Mesendoderm (in vitro differentiated cells): Measurements from ENCODE around the gene NIBAN1.

ENCODE experiments used
- DNase-seq: peaks from one replicate; pipeline ENCODE4 v3.0.0; 2013
- H2AK5ac ChIP-seq: 2 replicates; pipeline ENCODE4 v1.6.1; 2013; ENCODE audit warnings: low read length, inconsistent platforms
- H2BK120ac ChIP-seq: 2 replicates; pipeline ENCODE4 v1.6.1; 2013; ENCODE audit warnings: low read depth, mild to moderate bottlenecking, low read length, moderate library complexity, mixed read lengths
- H2BK15ac ChIP-seq: replicated peaks from 2 replicates; pipeline ENCODE4 v1.6.1; 2013; ENCODE audit warnings: low read depth, mild to moderate bottlenecking, moderate library complexity
- H2BK5ac ChIP-seq: 2 replicates; pipeline ENCODE4 v1.6.1; 2013; ENCODE audit warnings: low read length, inconsistent platforms
- H3K18ac ChIP-seq: 2 replicates; pipeline ENCODE4 v1.6.1; 2013; ENCODE audit warnings: mild to moderate bottlenecking, low read length, mixed read lengths
- H3K23ac ChIP-seq: one replicate; pipeline ENCODE4 v1.6.1; 2013; ENCODE audit warnings: low read length
- H3K27ac ChIP-seq: 2 replicates; pipeline ENCODE4 v1.5.1; 2013; ENCODE audit warnings: low read depth, mild to moderate bottlenecking, inconsistent platforms, low read length, moderate library complexity
- H3K27me3 ChIP-seq: 2 replicates; pipeline ENCODE4 v1.6.1; 2013; ENCODE audit warnings: low read length, control low read depth, mild to moderate bottlenecking, inconsistent platforms; ENCODE audit not compliant: insufficient read depth, poor library complexity
- H3K36me3 ChIP-seq: 2 replicates; pipeline ENCODE4 v1.6.1; 2013; ENCODE audit warnings: low read length, inconsistent platforms; ENCODE audit not compliant: control insufficient read depth, insufficient read depth
- H3K4ac ChIP-seq: one replicate; pipeline ENCODE4 v1.6.1; 2013; ENCODE audit warnings: low read depth, mild to moderate bottlenecking, low read length, moderate library complexity
- H3K4me1 ChIP-seq: 2 replicates; pipeline ENCODE4 v1.6.1; 2013; ENCODE audit warnings: low read depth, low read length, inconsistent platforms; ENCODE audit not compliant: control insufficient read depth
- H3K4me2 ChIP-seq: 2 replicates; pipeline ENCODE4 v1.6.1; 2013; ENCODE audit warnings: low read length
- H3K4me3 ChIP-seq: 2 replicates; pipeline ENCODE4 v1.5.1; 2013; ENCODE audit warnings: mild to moderate bottlenecking, low read length
- H3K56ac ChIP-seq: one replicate; pipeline ENCODE4 v1.6.1; 2013; ENCODE audit warnings: low read length
- H3K79me1 ChIP-seq: 2 replicates; pipeline ENCODE4 v1.6.1; 2013; ENCODE audit warnings: low read length, inconsistent platforms
- H3K79me2 ChIP-seq: 2 replicates; pipeline ENCODE4 v1.6.1; 2013; ENCODE audit warnings: mild to moderate bottlenecking, low read length; ENCODE audit not compliant: control insufficient read depth, insufficient read depth
- H3K9ac ChIP-seq: 2 replicates; pipeline ENCODE4 v1.6.1; 2013; ENCODE audit warnings: low read length, inconsistent platforms
- H4K5ac ChIP-seq: one replicate; pipeline ENCODE4 v1.6.1; 2013; ENCODE audit warnings: low read length
- H4K8ac ChIP-seq: one replicate; pipeline ENCODE4 v1.6.1; 2013; ENCODE audit warnings: low read depth, mild to moderate bottlenecking, control low read depth, low read length, moderate library complexity
- WGBS: extraction: QIAGEN DNeasy Blood & Tissue Kit; methylation state at CpG from one replicate; pipeline ENCODE4 v1.1.7; 2013; ENCODE audit warnings: low lambda C conversion rate, missing lambda C conversion rate; ENCODE audit not compliant: insufficient coverage; ENCODE audit errors: extremely low coverage; 5-methylcytosine and 5-hydroxymethylcytosine counted together

The NIBAN1 gene

DNA sequence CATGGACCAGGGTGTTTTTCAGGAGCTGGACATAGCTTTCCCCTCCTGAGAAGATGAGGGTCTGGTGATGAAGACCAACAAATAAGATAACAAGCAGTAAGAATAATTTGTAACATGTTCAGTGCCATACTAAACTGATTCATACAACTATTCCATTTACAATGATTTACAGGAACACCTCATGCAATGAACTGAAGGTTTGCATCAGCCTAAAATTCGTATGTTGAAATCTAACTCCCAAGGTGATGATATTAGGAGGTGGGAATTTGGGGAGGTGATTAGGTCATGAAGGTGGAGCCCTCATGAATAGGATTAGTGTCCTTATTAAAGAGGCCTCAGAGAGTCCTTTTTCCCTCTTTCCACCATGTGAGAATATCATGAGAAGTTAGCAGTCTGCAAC, 15.9 kb upstream of the NIBAN1 start:
- no peak overlapping the region for H3K56ac ChIP-seq
- H3K9ac ChIP-seq = no peak overlapping the region
- no peak overlapping the region for H2BK120ac ChIP-seq
- H3K36me3 ChIP-seq = no peaks in the 10 kb centered on the region
- no peaks in the 10 kb centered on the region for H3K4me1 ChIP-seq
- no peaks in the 10 kb centered on the region for H3K79me1 ChIP-seq
- no peak overlapping the region for H4K5ac ChIP-seq
- no peak overlapping the region for H3K4me2 ChIP-seq
- WGBS = no CpG with 5 or more reads among the region's 1 CpG
- no peak overlapping the region for H3K4me3 ChIP-seq
- peak; percentile 23 for DNase-seq
- H2BK5ac ChIP-seq = no peak overlapping the region
- H3K4ac ChIP-seq = no peak overlapping the region
- H3K18ac ChIP-seq = no peak overlapping the region
- no peaks in the 10 kb centered on the region for H3K27me3 ChIP-seq
- H3K79me2 ChIP-seq = no peaks in the 10 kb centered on the region
- no peak overlapping the region for H3K27ac ChIP-seq
- no peak overlapping the region for H2BK15ac ChIP-seq
- H2AK5ac ChIP-seq = no peak overlapping the region
- no peak overlapping the region for H4K8ac ChIP-seq
- H3K23ac ChIP-seq = no peak overlapping the region

- Histone ChIP-seq H4K5ac (no peak overlapping the region), H3K27me3 (no peaks in the 10 kb centered on the region), H3K79me1 (no peaks in the 10 kb centered on the region), H3K56ac (no peak overlapping the region), H3K79me2 (no peaks in the 10 kb centered on the region), H2BK5ac (no peak overlapping the region), H3K4me3 (no peak overlapping the region), H4K8ac (no peak overlapping the region), H2AK5ac (no peak overlapping the region), H3K36me3 (no peaks in the 10 kb centered on the region), H3K4ac (no peak overlapping the region), H3K4me2 (no peak overlapping the region), H3K4me1 (no peaks in the 10 kb centered on the region), H3K18ac (no peak overlapping the region), H3K23ac (no peak overlapping the region), H3K9ac (no peak overlapping the region), H2BK15ac (no peak overlapping the region), H3K27ac (no peak overlapping the region), H2BK120ac (no peak overlapping the region)
- DNase-seq = no peak
Measured at GRCh38 chr1:184988506-184988905, 14.2 kb upstream of the NIBAN1 start.

GRCh38 chr1:184987696-184988095, 13.4 kb upstream of the NIBAN1 start:
- no peak overlapping the region for H3K9ac ChIP-seq
- H3K27me3 ChIP-seq = no peaks in the 10 kb centered on the region
- H2BK5ac ChIP-seq = no peak overlapping the region
- no peaks in the 10 kb centered on the region for H3K36me3 ChIP-seq
- no peak overlapping the region for H3K18ac ChIP-seq
- no peak overlapping the region for H3K56ac ChIP-seq
- H4K5ac ChIP-seq = no peak overlapping the region
- H3K4ac ChIP-seq = no peak overlapping the region
- H4K8ac ChIP-seq = no peak overlapping the region
- no peaks in the 10 kb centered on the region for H3K4me1 ChIP-seq
- H3K79me2 ChIP-seq = no peaks in the 10 kb centered on the region
- DNase-seq = no peak
- H2BK15ac ChIP-seq = no peak overlapping the region
- WGBS = no CpG with 5 or more reads among the region's 1 CpG
- H3K4me3 ChIP-seq = no peak overlapping the region
- no peak overlapping the region for H3K23ac ChIP-seq
- no peak overlapping the region for H3K4me2 ChIP-seq
- no peak overlapping the region for H3K27ac ChIP-seq
- H3K79me1 ChIP-seq = no peaks in the 10 kb centered on the region
- H2AK5ac ChIP-seq = no peak overlapping the region
- no peak overlapping the region for H2BK120ac ChIP-seq

GRCh38 chr1:184986250-184986649, 11.9 kb upstream of the NIBAN1 start:
- Histone ChIP-seq H3K27me3 (no peaks in the 10 kb centered on the region), H3K56ac (no peak overlapping the region), H3K4me2 (no peak overlapping the region), H4K8ac (no peak overlapping the region), H3K23ac (no peak overlapping the region), H3K9ac (no peak overlapping the region), H2BK120ac (no peak overlapping the region), H2BK15ac (no peak overlapping the region), H3K18ac (no peak overlapping the region), H2AK5ac (no peak overlapping the region), H2BK5ac (no peak overlapping the region), H3K4me3 (no peak overlapping the region), H4K5ac (no peak overlapping the region), H3K4me1 (no peaks in the 10 kb centered on the region), H3K79me2 (no peaks in the 10 kb centered on the region), H3K79me1 (no peaks in the 10 kb centered on the region), H3K27ac (no peak overlapping the region), H3K4ac (no peak overlapping the region), H3K36me3 (no peaks in the 10 kb centered on the region)
- WGBS = no CpG with 5 or more reads among the region's 5 CpGs
- DNase-seq = peak; percentile 53

DNA sequence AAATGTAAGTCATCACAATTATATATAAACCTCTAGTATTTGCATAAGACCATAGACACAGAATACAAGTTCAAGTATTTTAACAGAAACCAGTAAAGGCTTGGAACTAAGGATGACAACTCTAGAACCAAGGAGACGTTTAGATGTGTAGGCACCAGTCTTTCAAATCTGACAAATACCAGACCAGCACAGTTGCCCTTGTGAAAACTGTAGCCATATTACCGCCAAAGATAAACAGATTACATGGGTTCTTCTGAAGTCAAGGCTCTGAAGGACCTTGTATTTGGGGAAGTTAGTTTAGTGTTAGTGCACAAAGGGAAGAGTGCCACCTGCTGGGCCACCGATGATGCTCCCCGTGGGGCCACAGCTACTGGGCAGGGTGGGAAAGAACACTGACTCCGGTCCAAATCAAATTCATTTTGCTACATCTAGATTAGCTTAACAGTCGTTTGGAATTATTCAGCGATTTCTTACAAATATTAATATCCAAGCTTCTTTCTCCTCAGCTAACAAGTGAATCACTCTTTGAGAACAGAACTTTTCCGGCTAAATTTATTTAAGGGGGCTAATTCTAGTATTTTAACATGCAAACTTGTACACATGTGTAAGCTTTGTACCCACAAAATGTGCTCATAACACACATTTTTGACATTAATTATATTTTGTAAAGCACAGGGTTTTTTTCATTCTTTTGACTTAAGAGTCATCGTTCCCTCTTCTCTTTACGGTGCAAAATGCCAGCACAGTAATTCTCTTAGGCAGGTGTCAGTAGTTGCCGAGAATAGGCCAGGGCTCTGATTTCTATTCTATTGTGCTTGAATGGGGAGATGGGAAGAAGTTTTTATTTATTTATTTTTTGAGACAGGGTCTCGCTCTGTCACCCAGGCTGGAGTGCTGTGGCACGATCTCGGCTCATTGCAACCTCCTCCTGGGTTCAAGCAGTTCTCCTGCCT, 8.0 kb upstream of the NIBAN1 start:
- Histone ChIP-seq H2BK15ac (no peak overlapping the region), H3K9ac (no peak overlapping the region), H3K79me1 (no peaks in the 10 kb centered on the region), H3K4me1 (no peaks in the 10 kb centered on the region), H3K56ac (no peak overlapping the region), H3K36me3 (no peaks in the 10 kb centered on the region), H4K8ac (no peak overlapping the region), H2AK5ac (no peak overlapping the region), H3K79me2 (no peaks in the 10 kb centered on the region), H2BK5ac (no peak overlapping the region), H3K18ac (no peak overlapping the region), H4K5ac (no peak overlapping the region), H3K4ac (no peak overlapping the region), H2BK120ac (no peak overlapping the region), H3K4me3 (no peak overlapping the region), H3K27me3 (no peaks in the 10 kb centered on the region), H3K23ac (no peak overlapping the region), H3K27ac (no peak overlapping the region), H3K4me2 (no peak overlapping the region)
- peak; percentile 72 for DNase-seq
- no CpG with 5 or more reads among the region's 14 CpGs for WGBS

DNA sequence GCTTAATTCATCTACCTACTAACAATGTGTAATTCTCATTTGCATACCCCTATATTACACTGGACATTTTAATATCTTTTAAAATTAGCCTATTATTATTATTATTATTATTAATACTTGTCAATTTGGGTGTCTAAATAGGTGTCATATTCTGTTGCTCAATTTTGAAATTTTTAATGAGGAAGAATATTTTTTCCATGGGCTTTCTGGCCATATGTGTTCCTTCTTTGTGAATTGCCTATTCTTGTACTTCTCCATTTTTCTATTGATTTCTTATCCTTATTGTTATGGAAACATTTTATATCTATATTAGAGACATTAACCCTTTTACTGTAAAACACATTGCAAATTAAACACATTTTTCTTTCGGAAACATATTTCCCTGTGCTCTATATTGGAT, 6.4 kb upstream of the NIBAN1 start:
- DNase-seq = no peak
- Histone ChIP-seq H4K5ac (no peak overlapping the region), H3K9ac (no peak overlapping the region), H3K27ac (no peak overlapping the region), H3K18ac (no peak overlapping the region), H2BK15ac (no peak overlapping the region), H3K4ac (no peak overlapping the region), H4K8ac (no peak overlapping the region), H3K23ac (no peak overlapping the region), H3K4me1 (no peaks in the 10 kb centered on the region), H2BK5ac (no peak overlapping the region), H3K79me2 (no peaks in the 10 kb centered on the region), H2BK120ac (no peak overlapping the region), H3K79me1 (no peaks in the 10 kb centered on the region), H3K56ac (no peak overlapping the region), H3K36me3 (no peaks in the 10 kb centered on the region), H3K4me3 (no peak overlapping the region), H3K27me3 (no peaks in the 10 kb centered on the region), H2AK5ac (no peak overlapping the region), H3K4me2 (no peak overlapping the region)
- WGBS = no CpG with 5 or more reads among the region's 1 CpG
